Measurements from ENCODE around the gene KCND3.

The KCND3 gene

GRCh38 chr1:111850109-111850508 is 139.4 kb downstream of the KCND3 start:
- TF ChIP-seq FOXP2 (optimal IDR thresholded peaks at IDR 0.05; ENCODE audit: borderline replicate concordance, extremely low read depth, extremely low read length, insufficient read depth): no peak
- no peak for TF ChIP-seq SIN3A (IDR thresholded peaks at IDR 0.05; ENCODE audit: borderline replicate concordance, insufficient read depth, low read length)

GRCh38 chr1:111848852-111849545 is 140.5 kb downstream of the KCND3 start:
- TF ChIP-seq TAF1 (IDR thresholded peaks at IDR 0.05; ENCODE audit: borderline replicate concordance, insufficient read depth, low read length) (no peak), SIN3A (IDR thresholded peaks at IDR 0.05; ENCODE audit: borderline replicate concordance, insufficient read depth, low read length) (no peak), POLR2AphosphoS5 (IDR thresholded peaks at IDR 0.05; ENCODE audit: low read depth, low read length) (no peak), FOXP2 (optimal IDR thresholded peaks at IDR 0.05; ENCODE audit: borderline replicate concordance, extremely low read depth, extremely low read length, insufficient read depth) (no peak)
- TF ChIP-seq, protein P1, sequence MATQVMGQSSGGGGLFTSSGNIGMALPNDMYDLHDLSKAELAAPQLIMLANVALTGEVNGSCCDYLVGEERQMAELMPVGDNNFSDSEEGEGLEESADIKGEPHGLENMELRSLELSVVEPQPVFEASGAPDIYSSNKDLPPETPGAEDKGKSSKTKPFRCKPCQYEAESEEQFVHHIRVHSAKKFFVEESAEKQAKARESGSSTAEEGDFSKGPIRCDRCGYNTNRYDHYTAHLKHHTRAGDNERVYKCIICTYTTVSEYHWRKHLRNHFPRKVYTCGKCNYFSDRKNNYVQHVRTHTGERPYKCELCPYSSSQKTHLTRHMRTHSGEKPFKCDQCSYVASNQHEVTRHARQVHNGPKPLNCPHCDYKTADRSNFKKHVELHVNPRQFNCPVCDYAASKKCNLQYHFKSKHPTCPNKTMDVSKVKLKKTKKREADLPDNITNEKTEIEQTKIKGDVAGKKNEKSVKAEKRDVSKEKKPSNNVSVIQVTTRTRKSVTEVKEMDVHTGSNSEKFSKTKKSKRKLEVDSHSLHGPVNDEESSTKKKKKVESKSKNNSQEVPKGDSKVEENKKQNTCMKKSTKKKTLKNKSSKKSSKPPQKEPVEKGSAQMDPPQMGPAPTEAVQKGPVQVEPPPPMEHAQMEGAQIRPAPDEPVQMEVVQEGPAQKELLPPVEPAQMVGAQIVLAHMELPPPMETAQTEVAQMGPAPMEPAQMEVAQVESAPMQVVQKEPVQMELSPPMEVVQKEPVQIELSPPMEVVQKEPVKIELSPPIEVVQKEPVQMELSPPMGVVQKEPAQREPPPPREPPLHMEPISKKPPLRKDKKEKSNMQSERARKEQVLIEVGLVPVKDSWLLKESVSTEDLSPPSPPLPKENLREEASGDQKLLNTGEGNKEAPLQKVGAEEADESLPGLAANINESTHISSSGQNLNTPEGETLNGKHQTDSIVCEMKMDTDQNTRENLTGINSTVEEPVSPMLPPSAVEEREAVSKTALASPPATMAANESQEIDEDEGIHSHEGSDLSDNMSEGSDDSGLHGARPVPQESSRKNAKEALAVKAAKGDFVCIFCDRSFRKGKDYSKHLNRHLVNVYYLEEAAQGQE (IDR thresholded peaks at IDR 0.05; ENCODE audit: insufficient read depth in 1 of 2, low read depth in 2 of 2, low read length in 2 of 2): no peak

- TF ChIP-seq POLR2AphosphoS5 (IDR thresholded peaks at IDR 0.05; ENCODE audit: low read depth, low read length) (no peak), FOXP2 (optimal IDR thresholded peaks at IDR 0.05; ENCODE audit: borderline replicate concordance, extremely low read depth, extremely low read length, insufficient read depth) (no peak), TAF1 (IDR thresholded peaks at IDR 0.05; ENCODE audit: borderline replicate concordance, insufficient read depth, low read length) (no peak), SIN3A (IDR thresholded peaks at IDR 0.05; ENCODE audit: borderline replicate concordance, insufficient read depth, low read length) (no peak)
- TF ChIP-seq, protein P1 (IDR thresholded peaks at IDR 0.05; ENCODE audit: insufficient read depth in 1 of 2, low read depth in 2 of 2, low read length in 2 of 2): no peak
Observed at GRCh38 chr1:111847466-111847865, 142.0 kb downstream of the KCND3 start.

GRCh38 chr1:111846842-111847241 is 142.6 kb downstream of the KCND3 start:
- TF ChIP-seq, protein P1 (IDR thresholded peaks at IDR 0.05; ENCODE audit: insufficient read depth in 1 of 2, low read depth in 2 of 2, low read length in 2 of 2): no peak
- TF ChIP-seq SIN3A (IDR thresholded peaks at IDR 0.05; ENCODE audit: borderline replicate concordance, insufficient read depth, low read length) (no peak), FOXP2 (optimal IDR thresholded peaks at IDR 0.05; ENCODE audit: borderline replicate concordance, extremely low read depth, extremely low read length, insufficient read depth) (no peak), TAF1 (IDR thresholded peaks at IDR 0.05; ENCODE audit: borderline replicate concordance, insufficient read depth, low read length) (no peak), POLR2AphosphoS5 (IDR thresholded peaks at IDR 0.05; ENCODE audit: low read depth, low read length) (no peak)

GRCh38 chr1:111843177-111843576 is 146.3 kb downstream of the KCND3 start:
- TF ChIP-seq POLR2AphosphoS5 (IDR thresholded peaks at IDR 0.05; ENCODE audit: low read depth, low read length) (no peak), FOXP2 (optimal IDR thresholded peaks at IDR 0.05; ENCODE audit: borderline replicate concordance, extremely low read depth, extremely low read length, insufficient read depth) (no peak), TAF1 (IDR thresholded peaks at IDR 0.05; ENCODE audit: borderline replicate concordance, insufficient read depth, low read length) (no peak), SIN3A (IDR thresholded peaks at IDR 0.05; ENCODE audit: borderline replicate concordance, insufficient read depth, low read length) (no peak)
- TF ChIP-seq, protein P1 (IDR thresholded peaks at IDR 0.05; ENCODE audit: insufficient read depth in 1 of 2, low read depth in 2 of 2, low read length in 2 of 2): no peak

Data from PFSK-1 (cell line).